IPS DF 19.7 (cell line): ENCODE results near the gene PPM1G.
A peak's percentile ranks its signal among the peaks of the same experiment; 100 is the strongest.

Source experiments
- DNase-seq: peaks from one replicate; pipeline ENCODE4 v3.0.0-alpha.2; 2013; ENCODE audit warnings: low read depth, low spot score

PPM1G gene

DNA sequence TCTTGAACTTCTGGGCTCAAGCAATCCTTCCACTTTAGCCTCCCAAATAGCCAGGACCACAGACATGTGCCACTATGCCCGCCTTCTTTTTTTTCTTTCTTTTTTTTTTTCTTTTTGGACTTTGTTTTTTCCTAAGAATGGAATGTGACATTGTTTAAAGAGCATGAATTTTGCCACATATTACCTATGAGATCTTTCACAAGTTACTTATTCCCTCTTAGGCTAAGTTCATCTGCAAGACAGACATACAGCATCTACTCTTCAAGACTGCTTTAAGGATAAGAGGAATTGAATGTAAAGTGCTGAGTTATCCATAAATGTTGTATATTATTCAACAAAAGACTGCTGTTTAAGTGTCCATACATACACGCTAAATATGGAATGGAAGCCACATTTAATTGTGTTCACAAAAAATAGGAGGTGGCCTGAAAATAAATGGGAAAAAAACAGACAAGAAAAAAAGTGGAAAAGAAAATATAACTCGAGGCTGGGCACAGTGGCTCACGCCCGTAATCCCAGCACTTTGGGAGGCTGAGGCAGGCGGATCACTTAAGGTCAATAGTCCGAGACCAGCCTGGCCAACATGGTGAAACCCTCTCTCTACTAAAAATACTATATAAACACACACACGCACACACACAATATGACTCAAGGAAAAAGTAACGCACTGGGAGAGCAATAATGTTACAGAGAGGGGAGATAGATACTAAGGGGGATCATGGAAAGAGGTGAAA lies 3.2 kb upstream of the PPM1G start:
- DNase-seq = no peak

DNA sequence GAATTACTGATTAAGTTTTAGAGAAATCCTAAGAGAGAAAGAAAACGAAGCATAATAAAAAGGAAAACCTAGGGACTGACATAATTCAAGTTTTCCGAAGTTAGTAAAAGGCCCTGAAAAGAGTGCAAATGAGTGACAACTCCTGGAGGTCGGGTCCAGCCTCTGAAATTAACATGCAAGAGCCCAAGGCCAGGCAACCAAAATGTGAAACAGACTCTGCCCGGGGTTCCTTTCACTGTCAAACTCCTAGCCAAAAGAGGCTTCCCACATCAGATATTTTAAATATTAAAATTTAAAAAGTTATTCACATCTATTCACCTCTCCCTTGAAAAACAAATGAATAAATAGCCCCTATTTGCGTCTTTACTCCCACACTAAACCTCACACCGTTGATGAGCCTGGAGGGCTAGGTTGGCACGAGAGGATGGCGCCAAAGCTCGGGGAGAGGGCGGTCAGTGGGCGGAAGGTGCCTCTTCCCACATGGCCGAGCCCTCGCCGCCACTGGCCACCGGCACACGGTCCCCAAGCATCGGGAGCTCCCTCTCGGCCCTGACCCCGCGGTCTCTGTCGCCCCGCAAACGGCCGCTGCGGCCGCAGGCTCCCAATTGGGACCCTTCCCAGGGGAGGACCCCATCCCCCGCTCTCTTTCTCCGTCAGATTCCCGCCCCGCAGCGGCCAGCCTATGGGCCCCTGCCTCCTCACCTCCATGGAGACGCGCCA lies 630 bp downstream of the PPM1G start:
- DNase-seq = no peak

DNA sequence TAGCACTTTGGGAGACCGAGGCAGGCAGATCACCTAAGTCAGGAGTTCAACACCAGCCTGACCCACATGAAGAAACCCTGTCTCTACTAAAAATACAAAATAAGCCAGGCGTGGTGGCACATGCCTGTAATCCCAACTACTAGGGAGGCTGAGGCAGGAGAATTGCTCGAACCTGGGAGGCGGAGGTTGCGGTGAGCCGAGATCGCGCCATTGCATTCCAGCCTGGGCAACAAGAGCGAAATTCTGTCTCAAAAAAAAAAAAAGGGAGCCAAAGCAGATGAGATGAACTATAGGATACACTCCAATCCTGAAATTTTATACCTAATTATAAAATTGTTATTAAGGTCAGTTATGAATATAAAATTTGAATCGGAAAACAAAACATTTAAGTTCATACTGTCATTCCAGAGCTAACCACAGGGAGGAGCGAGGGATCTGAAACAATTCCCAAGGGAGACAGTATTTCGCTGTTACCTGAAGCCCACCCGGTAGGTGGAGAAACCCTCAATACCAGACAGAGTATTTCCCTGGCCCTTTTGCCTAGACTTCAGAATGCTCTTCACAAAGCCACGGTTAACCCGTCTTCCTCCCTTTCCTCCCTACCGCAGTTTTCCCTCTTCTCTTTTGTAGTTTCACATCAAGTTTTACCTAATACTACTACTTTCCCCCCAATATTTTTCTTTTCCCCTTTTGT lies 1.4 kb downstream of the PPM1G start:
- peak; percentile 54 for DNase-seq

DNA sequence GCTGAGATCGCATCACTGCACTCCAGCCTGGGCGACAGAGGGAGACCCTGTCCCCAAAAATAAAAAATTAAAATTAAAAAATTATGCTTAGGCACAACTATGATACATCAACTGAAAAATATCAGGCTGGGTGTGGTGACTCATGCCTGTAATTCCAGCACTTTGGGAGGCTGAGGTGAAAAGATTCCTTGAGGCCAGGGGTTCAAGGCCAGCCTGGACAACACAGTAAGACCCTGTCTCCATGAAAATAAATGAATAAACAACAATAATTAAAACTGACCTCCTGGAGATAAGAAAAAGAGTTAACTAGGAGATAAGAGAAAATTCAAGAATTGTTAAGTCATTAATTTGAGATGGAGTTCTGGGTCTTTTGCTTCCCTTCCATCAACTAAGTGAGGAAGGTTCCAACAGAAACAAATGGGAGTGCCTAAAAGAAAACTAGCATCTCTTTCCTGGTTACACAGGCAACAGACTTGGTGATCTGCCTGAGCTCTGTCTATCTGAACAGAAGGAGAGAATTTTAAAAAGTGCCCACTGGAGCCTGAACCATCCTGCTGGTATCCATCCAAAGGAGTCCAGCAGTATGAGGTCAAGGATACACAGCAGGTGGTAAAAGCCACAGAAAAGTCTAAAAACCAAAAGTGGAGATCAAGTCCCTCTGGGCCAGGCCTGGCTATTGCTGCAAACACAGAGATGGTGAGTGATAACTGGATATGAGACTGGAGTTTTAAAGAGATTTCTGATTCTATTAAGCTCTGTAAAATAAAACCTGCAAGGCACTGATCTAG lies 8.8 kb downstream of the PPM1G start:
- no peak for DNase-seq

DNA sequence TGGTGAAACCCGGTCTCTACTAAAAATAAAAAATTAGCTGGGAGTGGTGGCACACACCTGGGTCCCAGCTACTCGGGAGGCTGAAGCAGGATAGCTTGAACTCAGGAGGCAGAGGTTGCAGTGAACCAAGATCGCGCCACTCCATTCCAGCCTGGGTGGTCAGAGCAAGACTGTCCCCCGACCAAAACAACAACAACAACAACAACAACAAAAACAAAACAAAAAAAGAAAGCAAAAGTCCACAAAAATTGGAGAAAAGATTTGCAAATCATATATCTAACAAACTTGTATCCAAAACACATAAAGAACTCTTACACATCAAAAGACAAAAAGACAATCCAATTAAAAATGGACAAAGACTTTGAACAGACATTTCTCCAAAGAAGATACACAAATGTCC lies 10.4 kb downstream of the PPM1G start:
- DNase-seq = no peak

DNA sequence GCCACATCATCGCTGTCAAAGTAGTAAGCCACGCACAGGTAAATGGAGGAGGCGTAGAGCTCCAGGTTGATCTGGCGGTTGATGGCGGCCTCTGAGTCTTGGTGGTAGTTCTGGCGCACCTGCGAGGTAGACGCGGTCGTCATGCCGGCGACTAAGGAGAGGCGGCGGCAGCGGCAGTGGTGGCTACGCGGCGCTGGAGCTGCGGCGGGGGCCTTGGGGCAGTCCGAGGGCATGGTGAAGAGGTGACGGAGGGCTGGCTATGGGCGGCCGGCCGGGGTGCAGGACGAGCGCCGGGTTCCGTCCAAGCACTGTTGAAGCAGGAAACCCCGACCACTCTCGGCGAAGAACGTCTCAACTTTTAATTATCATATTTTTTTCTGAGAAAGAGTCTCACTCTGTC lies 16.2 kb downstream of the PPM1G start:
- no peak for DNase-seq

DNA sequence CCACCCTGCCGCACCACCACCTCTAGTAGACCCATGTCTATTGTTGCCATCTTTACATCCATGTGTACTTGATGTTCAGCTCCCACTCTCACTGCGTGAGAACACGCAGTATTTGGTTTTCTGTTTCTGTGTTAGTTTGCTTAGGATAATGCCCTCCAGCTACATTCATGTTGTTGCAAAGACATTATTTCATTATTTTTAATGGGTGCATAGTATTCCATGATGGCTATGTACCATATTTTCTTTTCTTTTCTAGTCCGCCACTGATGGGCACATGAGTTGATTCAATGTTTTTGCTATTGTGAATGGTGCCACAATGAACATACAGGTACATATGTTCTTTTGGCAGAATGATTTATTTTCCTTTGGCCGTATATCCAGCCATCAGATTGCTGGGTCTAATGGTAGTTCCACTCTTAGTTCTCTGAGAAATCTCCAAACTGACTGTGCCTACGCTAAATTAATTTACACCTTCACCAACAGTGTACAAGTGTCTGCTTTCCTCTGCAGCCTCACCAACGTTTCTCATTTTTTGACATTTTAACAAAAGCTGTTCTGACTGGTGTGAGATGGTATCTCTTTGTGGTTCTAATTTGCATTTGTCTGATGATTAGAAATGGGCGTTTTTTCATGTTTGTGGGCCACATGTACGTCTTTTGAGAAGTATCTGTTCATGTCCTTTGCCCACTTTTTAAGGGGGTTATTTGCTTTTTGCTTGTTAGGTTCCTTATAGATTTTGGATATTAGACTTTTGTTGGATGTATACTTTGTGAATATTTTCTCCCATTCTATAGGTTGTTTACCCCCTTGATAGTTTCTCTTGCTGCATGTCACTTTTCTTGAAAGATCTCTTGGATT lies 18.3 kb downstream of the PPM1G start:
- DNase-seq = no peak

DNA sequence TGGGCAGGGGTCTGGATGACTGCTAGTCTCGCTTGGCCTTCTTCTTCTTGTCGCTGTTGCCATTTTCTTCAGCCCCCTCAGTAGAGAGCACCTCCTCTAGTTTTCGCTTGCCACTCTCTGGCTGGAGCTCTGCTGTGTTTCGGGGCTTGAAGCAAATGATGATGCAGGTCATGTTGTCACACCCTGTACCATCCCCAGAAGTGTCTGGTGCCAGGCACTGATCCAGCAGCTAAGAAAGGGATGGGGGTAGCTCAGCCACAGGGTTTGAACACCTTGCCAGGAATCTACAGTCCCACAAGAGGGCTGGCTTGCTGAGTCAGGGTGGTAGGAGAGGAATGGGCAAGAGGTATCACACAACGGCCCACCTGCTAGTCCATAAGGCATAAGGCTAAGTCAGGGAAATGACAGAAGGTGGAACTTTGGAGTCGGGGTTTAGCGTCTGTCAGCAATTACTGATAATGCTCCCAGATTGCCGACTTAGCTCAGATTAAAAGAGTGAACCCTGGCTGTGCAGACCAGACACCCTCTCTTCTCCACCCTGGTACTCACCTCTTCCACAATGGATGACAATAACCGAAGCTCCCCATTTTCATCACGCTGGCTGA lies 27.7 kb downstream of the PPM1G start:
- no peak for DNase-seq

DNA sequence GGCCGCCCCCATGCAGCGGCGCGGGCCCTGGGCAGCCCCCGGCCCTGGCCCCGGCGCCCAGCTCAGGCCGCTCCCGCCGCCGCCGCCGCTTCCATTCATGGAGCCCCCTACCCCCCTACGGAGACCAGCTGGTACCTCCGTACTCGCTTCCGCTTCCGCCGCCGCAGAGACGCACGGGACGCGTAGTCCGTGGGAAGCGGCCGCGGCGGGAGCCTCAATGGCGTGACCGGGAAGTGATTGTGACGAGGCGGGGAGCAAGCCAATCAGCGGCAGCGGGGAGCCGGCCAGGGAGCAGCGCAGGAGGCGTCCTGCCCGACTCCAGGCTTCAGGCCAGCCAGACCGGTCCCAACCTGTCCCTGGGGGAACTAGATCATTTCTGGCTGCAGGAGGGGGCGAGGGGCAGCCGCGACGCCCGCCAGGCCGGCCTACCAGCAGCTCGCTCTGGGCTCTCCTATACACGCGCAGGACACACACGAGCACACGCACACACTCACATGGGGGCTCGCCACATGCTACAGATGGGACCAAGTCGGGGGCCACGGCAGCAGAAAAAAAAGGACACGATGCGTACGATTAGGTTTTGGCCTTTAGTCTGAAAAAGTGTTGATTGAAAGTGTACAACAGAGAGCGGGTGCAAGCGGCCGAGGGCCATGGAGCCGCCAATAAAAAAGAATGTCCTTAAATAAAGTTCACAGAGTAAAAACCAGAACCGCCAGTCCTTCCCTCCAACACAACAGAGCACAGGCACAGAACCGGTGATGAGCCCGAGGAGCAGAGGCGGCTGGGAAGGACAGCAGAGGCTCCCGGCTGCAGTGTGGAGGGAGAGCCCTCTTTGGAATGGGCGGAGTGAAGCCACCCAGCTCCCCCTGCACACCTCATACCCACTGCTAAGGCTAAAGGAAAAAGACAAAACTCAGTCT lies 28.5 kb downstream of the PPM1G start, which contains the start of gene ZNF513:
TSS of gene ZNF513 (minus strand) at position 109 of the 920 bp plus-strand sequence. CDS start 208 bp downstream, outside the sequence.
- peak; percentile 82 for DNase-seq

DNA sequence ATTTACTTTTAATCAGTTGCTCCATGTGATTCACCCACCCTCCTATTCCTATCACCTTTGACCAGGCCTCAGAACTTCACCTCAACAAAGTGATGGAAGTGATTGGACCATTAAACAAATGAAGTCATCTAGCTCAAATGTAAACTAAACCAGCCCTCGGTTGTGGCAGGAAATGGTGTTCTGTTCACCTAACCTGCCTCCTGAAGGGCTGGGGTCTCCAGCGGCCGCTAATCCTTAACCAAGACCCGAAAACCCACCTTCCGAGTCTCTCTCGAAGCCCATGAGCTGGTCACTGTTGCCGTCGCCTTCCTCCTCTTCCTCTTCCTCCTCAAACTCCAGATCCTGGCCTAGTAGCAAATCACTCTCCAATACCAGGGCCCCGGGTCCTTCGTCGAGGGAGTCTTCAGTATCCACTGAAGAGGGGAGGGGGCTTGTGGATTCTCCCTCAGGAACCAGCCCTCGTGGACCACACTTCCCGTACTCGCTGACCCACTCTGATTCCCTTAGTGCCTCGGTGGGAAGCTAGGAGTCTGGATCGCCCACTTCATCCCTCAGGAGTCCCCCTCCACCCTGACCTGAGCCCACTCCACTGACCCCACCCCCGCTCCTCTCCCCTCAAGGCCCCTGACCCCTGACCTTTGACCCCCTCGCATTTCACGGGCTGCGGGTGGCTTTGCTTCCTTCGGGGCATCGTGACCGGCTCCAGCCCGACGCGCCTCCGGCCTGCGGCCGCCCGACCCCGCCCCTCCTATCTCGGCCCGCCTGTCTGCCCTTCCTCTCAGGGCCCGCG lies 29.4 kb downstream of the PPM1G start:
- DNase-seq = no peak

DNA sequence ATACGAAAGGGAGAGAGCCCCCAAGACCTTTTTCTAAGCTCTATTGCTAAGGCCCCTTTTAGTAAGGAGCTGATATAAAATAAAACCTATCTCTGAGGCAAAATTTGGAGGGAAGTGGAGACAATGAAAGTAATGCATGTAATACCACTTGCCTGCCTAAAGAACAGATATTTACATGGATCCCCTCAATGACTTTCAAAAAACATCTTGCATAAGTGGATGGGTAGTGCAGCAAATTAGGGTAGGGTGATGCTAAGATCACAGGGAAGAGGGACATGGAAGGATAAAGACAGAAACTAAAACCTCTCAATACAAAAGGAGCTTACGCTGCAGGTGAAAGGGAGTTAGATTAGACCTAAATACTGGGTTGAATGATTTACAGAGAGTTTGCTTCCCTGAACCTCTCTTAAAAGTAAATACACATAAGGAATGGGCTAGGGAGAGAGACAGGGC lies 30.0 kb downstream of the PPM1G start:
- DNase-seq = no peak

DNA sequence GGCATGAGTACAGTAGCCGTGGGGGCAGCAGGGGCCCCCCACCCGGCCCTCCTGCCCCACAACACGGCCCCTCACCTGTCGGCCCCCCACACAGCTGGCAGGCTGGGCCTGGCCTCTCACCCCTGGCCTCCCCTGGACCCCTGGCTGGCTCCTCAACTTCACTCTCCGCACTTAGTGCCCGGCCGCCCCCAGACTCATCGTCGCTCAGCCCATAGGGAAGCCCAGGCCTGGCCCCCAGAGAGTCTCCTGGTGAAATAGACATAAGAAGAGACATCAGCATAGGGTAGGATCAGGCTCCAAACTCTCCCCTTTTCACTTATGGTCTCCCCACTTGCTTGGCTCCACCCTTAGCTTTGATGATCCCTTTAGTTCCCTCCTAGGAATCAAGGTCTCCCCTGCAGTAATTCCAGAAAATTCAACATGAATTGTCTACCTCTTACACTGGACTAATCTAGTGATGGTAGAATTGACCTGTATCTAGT lies 30.5 kb downstream of the PPM1G start:
- no peak for DNase-seq

DNA sequence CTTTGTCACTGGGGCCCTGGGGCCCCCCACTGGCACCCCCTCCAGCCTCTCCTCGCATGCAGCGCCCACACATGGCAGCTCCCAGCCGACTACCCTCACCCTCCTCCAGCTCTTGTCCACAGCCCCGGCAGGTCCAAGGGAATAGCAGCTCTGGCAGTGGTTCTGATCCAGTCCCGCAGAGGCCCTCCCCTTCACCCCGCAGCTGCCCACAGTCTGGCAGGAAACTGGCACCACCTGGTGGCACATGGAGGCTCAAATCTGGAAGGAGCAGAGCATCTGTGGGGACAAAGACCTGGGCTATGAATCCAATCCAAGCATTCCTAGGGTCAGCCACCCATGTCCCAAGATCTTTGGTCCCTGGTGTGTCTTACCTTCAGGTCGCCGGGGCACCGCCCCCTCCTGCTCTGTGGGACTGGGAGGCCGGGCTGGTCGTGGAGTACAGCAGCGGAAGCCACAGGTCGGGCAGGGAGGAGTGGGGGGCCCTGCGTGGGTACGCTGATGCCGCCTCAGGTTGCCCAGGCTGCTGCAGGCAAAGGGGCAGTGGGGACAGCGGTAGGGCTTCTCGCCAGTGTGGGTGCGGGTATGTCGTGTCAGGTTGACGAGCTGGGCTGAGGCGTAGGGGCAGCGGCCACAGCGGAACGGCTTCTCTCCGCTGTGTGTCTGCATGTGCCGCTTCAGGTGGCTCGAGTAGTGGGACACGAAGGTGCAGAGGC lies 31.1 kb downstream of the PPM1G start:
- DNase-seq = no peak

DNA sequence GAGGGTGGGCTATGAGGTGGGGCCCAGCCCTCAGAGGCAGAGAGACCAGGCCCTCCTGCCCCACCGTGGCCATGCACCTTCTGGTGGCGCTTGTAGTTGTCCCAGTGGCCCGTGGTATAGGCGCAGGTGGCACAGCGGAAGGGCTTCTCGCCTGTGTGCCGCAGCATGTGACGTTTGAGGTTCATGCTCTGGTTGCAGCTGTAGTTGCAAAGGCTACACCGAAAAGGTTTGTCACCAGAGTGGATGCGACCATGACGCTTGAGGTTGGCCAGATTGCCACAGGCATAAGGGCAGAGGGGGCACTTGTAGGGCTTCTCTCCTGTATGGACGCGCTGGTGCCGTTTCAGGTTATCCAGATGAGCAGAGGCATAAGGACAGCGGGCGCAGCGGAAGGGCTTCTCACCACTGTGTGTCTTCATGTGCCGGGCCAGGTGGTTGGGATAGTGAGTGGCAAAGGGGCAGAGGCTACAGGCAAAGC lies 31.7 kb downstream of the PPM1G start:
- no peak for DNase-seq

DNA sequence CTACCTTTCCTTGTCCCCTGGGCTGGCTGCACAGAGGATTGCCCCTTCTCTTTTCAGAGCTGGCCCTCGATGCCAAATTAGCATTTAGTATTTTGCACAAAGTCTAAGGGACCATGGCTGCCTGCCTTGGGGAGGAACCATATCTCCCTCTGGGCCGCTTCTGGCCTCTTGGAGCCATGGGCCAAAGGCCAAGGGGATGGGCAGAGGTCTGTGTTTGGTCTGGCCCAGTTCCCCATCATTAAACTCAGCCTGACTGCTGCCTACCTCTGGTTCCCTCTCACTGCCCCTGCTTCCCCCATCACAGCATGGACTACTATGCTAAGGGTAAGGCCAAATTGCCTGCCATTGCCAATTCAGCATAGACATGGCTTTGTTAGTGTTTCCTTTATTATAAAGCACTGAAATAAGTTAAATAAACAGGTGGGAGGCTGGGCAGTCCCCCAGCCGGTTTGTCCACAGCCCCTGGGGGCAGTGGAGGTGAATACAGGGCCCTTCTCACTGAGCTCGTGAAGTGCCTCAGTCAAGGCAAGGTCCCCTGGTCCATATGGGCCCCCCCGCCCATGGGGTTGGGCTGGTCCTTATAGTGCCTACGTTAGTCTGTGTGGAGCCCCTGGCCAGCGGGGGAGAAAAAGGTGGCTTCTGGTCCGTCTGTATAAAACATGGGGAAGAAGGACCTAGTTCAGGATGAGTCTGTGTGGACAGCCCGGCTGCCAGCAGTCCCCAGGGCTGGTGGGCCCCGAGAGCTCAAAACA lies 32.3 kb downstream of the PPM1G start:
- no peak for DNase-seq

DNA sequence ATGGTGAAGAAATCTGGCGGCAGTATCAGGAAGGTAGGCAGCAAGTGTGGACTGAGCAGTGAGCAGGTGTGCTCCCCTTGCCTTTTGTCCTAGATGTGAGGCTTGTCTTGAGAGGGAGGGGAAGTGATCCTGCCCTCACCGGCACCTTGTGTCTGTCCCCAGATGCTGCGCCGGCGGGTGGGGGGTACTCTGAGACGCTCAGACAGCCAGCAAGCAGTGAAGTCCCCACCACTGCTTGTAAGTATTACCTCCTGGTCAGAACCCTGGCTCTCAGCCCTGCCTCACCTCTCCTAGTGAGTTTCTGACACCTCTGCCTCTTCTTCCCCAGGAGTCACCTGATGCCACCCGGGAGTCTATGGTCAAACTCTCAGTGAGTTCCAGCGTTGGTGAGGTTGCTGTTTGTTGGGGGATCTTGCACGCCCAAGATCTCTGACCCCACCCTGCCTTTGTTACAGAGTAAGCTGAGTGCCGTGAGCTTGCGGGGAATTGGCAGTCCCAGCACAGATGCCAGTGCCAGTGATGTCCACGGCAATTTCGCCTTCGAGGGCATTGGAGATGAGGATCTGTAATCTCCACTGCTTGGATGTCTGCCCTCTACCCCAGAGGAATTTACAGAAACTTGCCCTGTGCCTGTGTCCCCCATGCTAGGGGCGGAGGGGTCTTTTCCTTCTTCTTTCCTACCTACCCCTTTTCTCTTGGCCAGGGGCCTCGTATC lies 33.1 kb downstream of the PPM1G start:
- DNase-seq = no peak
